Activated naive CD4-positive, alpha-beta T cell treated with Interleukin-2 at 50 U/mL for 16 hours (primary cell): ENCODE data around the gene MYEF2.

Experiments used
- DNase-seq: peaks from one replicate; pipeline ENCODE4 v3.0.0-alpha.2; 2020

The MYEF2 gene

GRCh38 chr15:48177766-48178647, at the start of gene MYEF2:
Gene MYEF2 (minus strand): TSS chr15:48178295. CDS start chr15:48178237, 58 bp downstream.
- DNase-seq, result peak; percentile 58

GRCh38 chr15:48225771-48226170, 47.7 kb upstream of the MYEF2 start:
- no peak for DNase-seq

- DNase-seq, result no peak
Measured at GRCh38 chr15:48222627-48223026, 44.5 kb upstream of the MYEF2 start.

GRCh38 chr15:48221885-48222284, 43.8 kb upstream of the MYEF2 start:
- DNase-seq, result no peak

- no peak for DNase-seq
Measured at GRCh38 chr15:48221261-48221660, 43.2 kb upstream of the MYEF2 start.

- no peak for DNase-seq
Measured at GRCh38 chr15:48205981-48206380, 27.9 kb upstream of the MYEF2 start, which contains the start of gene SLC12A1. Gene SLC12A1 (plus strand): TSS chr15:48206302. CDS start chr15:48207720, 1,418 bp downstream.

GRCh38 chr15:48202068-48202467, 24.0 kb upstream of the MYEF2 start:
- no peak for DNase-seq

GRCh38 chr15:48191574-48192225, 13.6 kb upstream of the MYEF2 start, which contains the start of gene CTXN2:
Gene CTXN2 (plus strand): TSS chr15:48191665. CDS start chr15:48201301, 9,636 bp downstream.
- no peak for DNase-seq

GRCh38 chr15:48190932-48191573, 13.0 kb upstream of the MYEF2 start:
- peak; percentile 33 for DNase-seq

- DNase-seq, result no peak
Measured at GRCh38 chr15:48186271-48186670, 8.2 kb upstream of the MYEF2 start.

- DNase-seq, result no peak
Measured at GRCh38 chr15:48185529-48185928, 7.4 kb upstream of the MYEF2 start.

GRCh38 chr15:48182749-48183148, 4.7 kb upstream of the MYEF2 start:
- no peak for DNase-seq

- DNase-seq, result no peak
Measured at GRCh38 chr15:48178648-48178931, 495 bp upstream of the MYEF2 start.

GRCh38 chr15:48177383-48177765, 721 bp downstream of the MYEF2 start:
- no peak for DNase-seq

- DNase-seq, result no peak
Measured at GRCh38 chr15:48176957-48177356, 1.1 kb downstream of the MYEF2 start.

- DNase-seq, result no peak
Measured at GRCh38 chr15:48176112-48176511, 2.0 kb downstream of the MYEF2 start.

GRCh38 chr15:48175126-48175525, 3.0 kb downstream of the MYEF2 start:
- DNase-seq, result no peak

- no peak for DNase-seq
Measured at GRCh38 chr15:48170981-48171380, 7.1 kb downstream of the MYEF2 start.

GRCh38 chr15:48168616-48169015, 9.5 kb downstream of the MYEF2 start:
- DNase-seq, result no peak

GRCh38 chr15:48153526-48153925, 24.6 kb downstream of the MYEF2 start:
- no peak for DNase-seq

GRCh38 chr15:48149858-48150257, 28.2 kb downstream of the MYEF2 start:
- no peak for DNase-seq

GRCh38 chr15:48147358-48147757, 30.7 kb downstream of the MYEF2 start:
- DNase-seq, result no peak

- DNase-seq, result no peak
Measured at GRCh38 chr15:48145923-48146322, 32.2 kb downstream of the MYEF2 start.

GRCh38 chr15:48144889-48145288, 33.2 kb downstream of the MYEF2 start:
- no peak for DNase-seq
